Endodermal cell (in vitro differentiated cells): Measurements from ENCODE around the gene MAP3K21. TPM values are rescaled to one million over a fixed set of nuclear protein-coding genes. Genes with fewer than 3 reads are reported as not detected.

Experiments used
- DNase-seq: peaks from one replicate; pipeline ENCODE4 v3.0.0-alpha.2; 2017
- H3K27ac ChIP-seq: 2 replicates; pipeline ENCODE4 v1.5.1; 2013; ENCODE audit warnings: mild to moderate bottlenecking, low read depth, low read length, moderate library complexity
- H3K27me3 ChIP-seq: 2 replicates; pipeline ENCODE4 v1.6.1; 2013; ENCODE audit warnings: mild to moderate bottlenecking, low read length, moderate library complexity; ENCODE audit not compliant: insufficient read depth, control insufficient read depth, poor library complexity, severe bottlenecking
- H3K36me3 ChIP-seq: 2 replicates; pipeline ENCODE4 v1.7.0; 2013; ENCODE audit warnings: mild to moderate bottlenecking, low read length, moderate library complexity; ENCODE audit not compliant: control insufficient read depth, insufficient read depth
- H3K4me1 ChIP-seq: one replicate; pipeline ENCODE4 v1.7.0; 2013; ENCODE audit warnings: low read length; ENCODE audit not compliant: control insufficient read depth, insufficient read depth
- H3K4me3 ChIP-seq: 2 replicates; pipeline ENCODE4 v1.5.1; 2013; ENCODE audit warnings: mild to moderate bottlenecking, low read length, moderate library complexity
- H3K9ac ChIP-seq: 2 replicates; pipeline ENCODE4 v1.6.1; 2013; ENCODE audit warnings: mild to moderate bottlenecking, low read length, moderate library complexity; ENCODE audit not compliant: poor library complexity, severe bottlenecking; ENCODE audit errors: extremely low read depth
- H3K9me3 ChIP-seq: 2 replicates; pipeline ENCODE4 v1.6.1; 2013; ENCODE audit warnings: mild to moderate bottlenecking, low read length, moderate library complexity; ENCODE audit not compliant: control insufficient read depth
- H3K27ac Mint-ChIP-seq: 2 replicates; pipeline ENCODE4 v1.8.0; 2020; ENCODE audit warnings: mixed read lengths
- H3K27me3 Mint-ChIP-seq: 2 replicates; pipeline ENCODE4 v1.8.0; 2021; ENCODE audit warnings: mild to moderate bottlenecking, mixed read lengths; ENCODE audit not compliant: insufficient read depth
- H3K36me3 Mint-ChIP-seq: 2 replicates; pipeline ENCODE4 v1.8.0; 2020; ENCODE audit warnings: low read depth, mixed read lengths
- H3K4me1 Mint-ChIP-seq: 2 replicates; pipeline ENCODE4 v1.8.0; 2020; ENCODE audit warnings: mixed read lengths
- H3K4me3 Mint-ChIP-seq: 2 replicates; pipeline ENCODE4 v1.8.0; 2020; ENCODE audit warnings: mild to moderate bottlenecking, moderate library complexity, mixed read lengths
- H3K9me3 Mint-ChIP-seq: 2 replicates; pipeline ENCODE4 v1.8.0; 2020; ENCODE audit warnings: mild to moderate bottlenecking, mixed read lengths
- CTCF ChIP-seq: fragments of 200-600 bp; sonication (generic); conservative IDR thresholded peaks from 2 replicates; pipeline ENCODE4 v1.5.0; 2021; ENCODE audit warnings: antibody characterized with exemption, mild to moderate bottlenecking
- WGBS, 2 experiments: methylation state at CpG; one replicate each; pipeline versions ENCODE4 v1.1.5 to v1.1.7; 2013; ENCODE audit warnings: missing lambda C conversion rate in 2 of 2, mixed read lengths in 1 of 2; ENCODE audit not compliant: insufficient coverage in 1 of 2, insufficient read length in 1 of 2; 5-methylcytosine and 5-hydroxymethylcytosine counted together
- total RNA-seq, 2 donors: library from RNA; stranded (reverse); fragmentation: NEBNext Ultra II Directional in 1 of 2; extraction: Animal tissue kit (Norgen Biotek cat#: 25700) in 1 of 2; gene quantifications; 2 replicates in 1 of 2; 3 replicates in 1 of 2; pipeline ENCODE4 v1.2.1, GENCODE V29; 2021

The MAP3K21 gene
- total RNA-seq, 2 donors from 2014 or later, result 9.4 to 14.6 TPM

GRCh38 chr1:233373226-233373625 lies 45.7 kb downstream of the MAP3K21 start:
- Histone ChIP-seq H3K9ac (no peak overlapping the region), H3K4me3 (no peak overlapping the region), H3K27ac (no peak overlapping the region), H3K27me3 (no peaks in the 10 kb centered on the region), H3K9me3 (no peaks in the 10 kb centered on the region), H3K36me3 (no peaks in the 10 kb centered on the region), H3K4me1 (no peaks in the 10 kb centered on the region)
- no peak overlapping the region for H3K27ac Mint-ChIP-seq
- H3K27me3 Mint-ChIP-seq, result no peaks in the 10 kb centered on the region
- WGBS, 2 experiments, result 93 to 96% methylated on average over 4 to 6 of the region's 6 CpGs
- peaks cover 13% of the 10 kb centered on the region for H3K4me1 Mint-ChIP-seq
- peaks cover 7% of the 10 kb centered on the region for H3K36me3 Mint-ChIP-seq
- DNase-seq, result no peak
- H3K4me3 Mint-ChIP-seq, result no peak overlapping the region
- H3K9me3 Mint-ChIP-seq, result no peaks in the 10 kb centered on the region
- TF ChIP-seq CTCF, result no peak

GRCh38 chr1:233375653-233376052 lies 48.1 kb downstream of the MAP3K21 start:
- 93 to 96% methylated on average over 1 to 2 of the region's 2 CpGs for WGBS, 2 experiments
- H3K4me1 Mint-ChIP-seq, result peaks cover 11% of the 10 kb centered on the region

GRCh38 chr1:233376382-233377110 lies 49.0 kb downstream of the MAP3K21 start:
- Histone ChIP-seq H3K27me3 (no peaks in the 10 kb centered on the region), H3K9ac (no peak overlapping the region), H3K4me3 (no peak overlapping the region), H3K9me3 (no peaks in the 10 kb centered on the region), H3K36me3 (no peaks in the 10 kb centered on the region), H3K4me1 (no peaks in the 10 kb centered on the region), H3K27ac (no peak overlapping the region)
- TF ChIP-seq CTCF, result peak; percentile 52
- no peak for DNase-seq
- H3K9me3 Mint-ChIP-seq, result no peaks in the 10 kb centered on the region
- H3K27me3 Mint-ChIP-seq, result no peaks in the 10 kb centered on the region
- H3K4me1 Mint-ChIP-seq, result peaks cover 11% of the 10 kb centered on the region
- no peak overlapping the region for H3K4me3 Mint-ChIP-seq
- 94 to 97% methylated on average over 2 to 5 of the region's 5 CpGs for WGBS, 2 experiments
- peaks cover 24% of the 10 kb centered on the region for H3K36me3 Mint-ChIP-seq
- no peak overlapping the region for H3K27ac Mint-ChIP-seq

More at GRCh38 chr1:233375653-233376052, 48.1 kb downstream of the MAP3K21 start:
- peaks cover 20% of the 10 kb centered on the region for H3K36me3 Mint-ChIP-seq
- TF ChIP-seq CTCF, result no peak
- Histone ChIP-seq H3K4me1 (no peaks in the 10 kb centered on the region), H3K9me3 (no peaks in the 10 kb centered on the region), H3K9ac (no peak overlapping the region), H3K36me3 (no peaks in the 10 kb centered on the region), H3K4me3 (no peak overlapping the region), H3K27me3 (no peaks in the 10 kb centered on the region), H3K27ac (no peak overlapping the region)
- no peak for DNase-seq
- no peak overlapping the region for H3K27ac Mint-ChIP-seq
- H3K4me3 Mint-ChIP-seq, result no peak overlapping the region
- no peaks in the 10 kb centered on the region for H3K27me3 Mint-ChIP-seq
- H3K9me3 Mint-ChIP-seq, result no peaks in the 10 kb centered on the region
